Inflammatory macrophage (primary cell): ENCODE measurements around the gene PPP1R12C.
A peak's percentile ranks its signal among the peaks of the same experiment; 100 is the strongest.
"Not testable (repeated sequence)": the region's sequence is repeated elsewhere in the genome, so short reads cannot be mapped to it uniquely, and the experiment has no call there.

Source experiments
- DNase-seq, 2 donors: peaks; one replicate each; pipeline ENCODE4 v3.0.0-alpha.2; 2020 to 2022

Gene PPP1R12C

GRCh38 chr19:55071129-55071502, 46.3 kb downstream of the PPP1R12C start:
- DNase-seq: peak; percentile 22 to 51

GRCh38 chr19:55070466-55071128, 46.8 kb downstream of the PPP1R12C start:
- DNase-seq: no peak

- DNase-seq: no peak
These were observed 47.6 kb downstream of the PPP1R12C start for GRCh38 chr19:55069865-55070197.

- DNase-seq: peak in 1 of 2 donors; percentile 44
These were observed 48.2 kb downstream of the PPP1R12C start for GRCh38 chr19:55068950-55069864.

GRCh38 chr19:55067869-55068268, 49.6 kb downstream of the PPP1R12C start:
- no peak for DNase-seq

GRCh38 chr19:55066107-55066709, 51.2 kb downstream of the PPP1R12C start:
- DNase-seq: no peak

- DNase-seq: not testable (repeated sequence)
These were observed 51.9 kb downstream of the PPP1R12C start for GRCh38 chr19:55065516-55065915.

GRCh38 chr19:55063492-55063843, 54.0 kb downstream of the PPP1R12C start:
- no peak for DNase-seq

- DNase-seq: peak; percentile 98 to 99
These were observed 54.5 kb downstream of the PPP1R12C start, which contains the start of gene RDH13 for GRCh38 chr19:55062735-55063491. RDH13 (minus strand) TSS chr19:55063148; CDS start chr19:55063032, 116 bp downstream.

GRCh38 chr19:55060287-55060686, 57.1 kb downstream of the PPP1R12C start:
- not testable (repeated sequence) for DNase-seq

GRCh38 chr19:55058781-55059610, 58.4 kb downstream of the PPP1R12C start:
- DNase-seq: no peak

- no peak for DNase-seq
These were observed 60.6 kb downstream of the PPP1R12C start for GRCh38 chr19:55056827-55057226.

GRCh38 chr19:55053735-55054134, 63.7 kb downstream of the PPP1R12C start:
- no peak for DNase-seq

- DNase-seq: no peak
These were observed 66.5 kb downstream of the PPP1R12C start for GRCh38 chr19:55050749-55051532.

- no peak for DNase-seq
These were observed 69.0 kb downstream of the PPP1R12C start for GRCh38 chr19:55048446-55048845.

GRCh38 chr19:55047951-55048350, 69.5 kb downstream of the PPP1R12C start:
- no peak for DNase-seq

GRCh38 chr19:55046975-55047622, 70.3 kb downstream of the PPP1R12C start:
- no peak for DNase-seq

- DNase-seq: no peak
These were observed 72.4 kb downstream of the PPP1R12C start for GRCh38 chr19:55044771-55045716.

- no peak for DNase-seq
These were observed 73.2 kb downstream of the PPP1R12C start for GRCh38 chr19:55044286-55044685.
